IPS-20b (cell line): ENCODE measurements around the gene COL5A1.

ENCODE experiments used
- H3K27ac ChIP-seq: one replicate; pipeline ENCODE4 v1.5.1; 2013; ENCODE audit warnings: low read length
- H3K27me3 ChIP-seq: 2 replicates; pipeline ENCODE4 v1.6.1; 2013; ENCODE audit warnings: mild to moderate bottlenecking, low read length, inconsistent platforms; ENCODE audit not compliant: insufficient read depth
- H3K36me3 ChIP-seq: 2 replicates; pipeline ENCODE4 v1.6.1; 2013; ENCODE audit warnings: low read depth, mild to moderate bottlenecking, inconsistent platforms, low read length, moderate library complexity; ENCODE audit not compliant: insufficient read depth
- H3K4me1 ChIP-seq: 2 replicates; pipeline ENCODE4 v1.6.1; 2013; ENCODE audit warnings: mild to moderate bottlenecking, control low read depth, inconsistent platforms, low read length, moderate library complexity; ENCODE audit not compliant: insufficient read depth
- H3K4me3 ChIP-seq: 2 replicates; pipeline ENCODE4 v1.5.1; 2013; ENCODE audit warnings: mild to moderate bottlenecking, low read length, inconsistent platforms
- H3K9ac ChIP-seq: 2 replicates; pipeline ENCODE4 v1.6.1; 2013; ENCODE audit warnings: low read depth, mild to moderate bottlenecking, inconsistent platforms, low read length, moderate library complexity
- H3K9me3 ChIP-seq: 2 replicates; pipeline ENCODE4 v1.6.1; 2013; ENCODE audit warnings: mild to moderate bottlenecking, low read depth, low read length, inconsistent platforms; ENCODE audit not compliant: insufficient read depth

Gene COL5A1

DNA sequence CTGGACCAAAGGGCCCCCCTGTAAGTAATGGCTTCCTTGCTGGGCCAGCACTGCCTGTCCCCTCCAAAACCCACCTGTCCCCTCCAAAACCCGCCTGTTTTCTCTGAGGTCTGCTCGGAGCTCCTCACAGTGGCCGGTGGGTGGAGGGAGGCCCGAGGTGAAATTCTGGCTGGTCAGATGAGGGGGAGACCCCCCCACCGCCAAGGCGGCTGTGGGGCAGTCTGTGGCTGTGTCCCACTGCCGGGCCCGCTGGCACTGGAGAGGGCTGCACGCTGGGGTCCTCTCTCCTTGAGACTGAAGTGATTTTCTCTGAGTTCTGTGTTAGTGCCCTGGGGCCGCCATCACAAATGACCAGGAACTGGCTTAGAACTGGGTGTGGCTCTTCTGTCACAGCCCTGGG, 155.3 kb downstream of the COL5A1 start:
- H3K4me1 ChIP-seq, result no peaks in the 10 kb centered on the region
- no peak overlapping the region for H3K27ac ChIP-seq
- H3K27me3 ChIP-seq, result no peaks in the 10 kb centered on the region
- no peak overlapping the region for H3K4me3 ChIP-seq
- no peaks in the 10 kb centered on the region for H3K36me3 ChIP-seq
- H3K9me3 ChIP-seq, result no peaks in the 10 kb centered on the region
- no peak overlapping the region for H3K9ac ChIP-seq

DNA sequence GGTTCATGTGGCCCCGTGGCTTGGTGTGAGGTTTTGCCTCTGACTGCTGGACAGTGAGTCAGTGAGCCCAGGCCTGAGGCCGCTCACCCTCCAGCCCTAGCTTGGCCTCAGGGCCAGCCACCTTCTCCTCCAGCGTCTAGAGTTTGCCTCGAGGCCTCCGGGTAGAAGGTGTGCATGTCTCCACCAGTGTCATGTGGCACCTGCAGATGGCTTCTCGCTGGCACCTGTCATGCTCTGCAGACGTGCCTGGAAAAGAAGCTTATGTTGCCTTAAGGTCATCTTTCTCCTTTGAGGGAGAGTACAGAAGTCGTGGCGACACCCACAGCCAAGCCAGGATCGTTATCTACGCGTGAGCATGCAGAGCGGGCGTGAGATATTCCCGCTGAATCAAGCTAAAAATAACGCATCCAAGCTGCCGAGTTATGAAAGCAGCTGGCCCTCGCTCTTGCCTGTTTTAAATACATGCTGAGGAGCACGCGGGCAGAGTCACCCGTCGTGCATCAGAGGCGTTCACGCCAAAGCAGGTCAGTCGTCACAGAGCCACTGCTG, 159.3 kb downstream of the COL5A1 start:
- Histone ChIP-seq H3K9me3 (no peaks in the 10 kb centered on the region), H3K4me1 (no peaks in the 10 kb centered on the region), H3K27ac (no peak overlapping the region), H3K36me3 (no peaks in the 10 kb centered on the region), H3K27me3 (no peaks in the 10 kb centered on the region), H3K9ac (no peak overlapping the region; the same call in 1 of the 2 replicates), H3K4me3 (no peak overlapping the region)

DNA sequence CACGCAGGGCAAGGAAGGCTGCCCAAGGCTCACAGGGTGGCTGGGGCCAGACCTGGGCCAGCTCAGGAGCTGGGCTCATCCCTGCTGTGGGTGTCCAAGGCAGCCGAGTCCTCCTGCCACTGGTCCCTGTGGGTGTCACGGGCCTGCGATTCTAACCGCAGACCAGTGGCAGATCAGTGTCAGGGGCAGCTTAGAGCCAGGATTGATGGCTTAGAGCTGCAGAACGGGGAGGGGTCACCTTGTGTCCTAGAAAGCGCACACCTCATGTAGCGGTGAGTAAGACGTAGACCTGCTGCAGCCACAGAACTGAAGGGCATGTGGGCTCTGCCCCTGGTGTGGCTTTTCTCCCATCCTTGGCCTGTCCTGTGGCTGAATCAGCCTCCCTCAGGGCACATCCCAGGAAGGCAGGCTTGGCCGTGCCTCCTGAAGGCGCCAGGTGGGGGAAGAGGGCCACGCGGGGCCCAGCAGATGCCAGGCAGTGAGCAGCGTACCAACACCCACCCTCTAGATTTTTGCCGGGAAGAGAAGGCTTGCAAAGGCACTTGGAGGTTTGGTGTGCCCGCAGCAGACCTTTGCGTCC, 160.7 kb downstream of the COL5A1 start:
- H3K9me3 ChIP-seq, result no peaks in the 10 kb centered on the region
- no peaks in the 10 kb centered on the region for H3K4me1 ChIP-seq
- no peak overlapping the region for H3K9ac ChIP-seq
- H3K27me3 ChIP-seq, result no peaks in the 10 kb centered on the region
- no peaks in the 10 kb centered on the region for H3K36me3 ChIP-seq
- H3K4me3 ChIP-seq, result no peak overlapping the region
- no peak overlapping the region for H3K27ac ChIP-seq

DNA sequence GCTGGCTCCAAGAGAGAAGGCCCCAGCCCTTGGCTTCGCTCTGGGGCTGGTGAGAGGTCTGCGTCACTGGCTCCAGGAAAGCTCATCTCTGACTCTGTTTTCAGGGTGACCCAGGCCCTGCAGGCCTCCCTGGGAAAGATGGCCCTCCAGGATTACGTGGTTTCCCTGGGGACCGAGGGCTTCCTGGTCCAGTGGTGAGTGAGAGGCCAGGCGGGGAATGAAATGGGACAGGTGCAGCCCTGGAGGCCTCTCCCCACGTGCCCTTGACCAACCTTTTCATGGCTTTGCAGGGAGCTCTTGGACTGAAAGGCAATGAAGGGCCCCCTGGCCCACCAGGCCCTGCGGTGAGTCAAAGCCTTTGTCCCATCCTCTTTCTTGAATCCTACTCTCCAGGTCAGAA, 163.3 kb downstream of the COL5A1 start:
- Histone ChIP-seq H3K27me3 (no peaks in the 10 kb centered on the region), H3K4me3 (no peak overlapping the region), H3K4me1 (no peaks in the 10 kb centered on the region; the same call in 1 of the 2 replicates), H3K9ac (no peak overlapping the region), H3K36me3 (no peaks in the 10 kb centered on the region), H3K9me3 (no peaks in the 10 kb centered on the region), H3K27ac (no peak overlapping the region)

DNA sequence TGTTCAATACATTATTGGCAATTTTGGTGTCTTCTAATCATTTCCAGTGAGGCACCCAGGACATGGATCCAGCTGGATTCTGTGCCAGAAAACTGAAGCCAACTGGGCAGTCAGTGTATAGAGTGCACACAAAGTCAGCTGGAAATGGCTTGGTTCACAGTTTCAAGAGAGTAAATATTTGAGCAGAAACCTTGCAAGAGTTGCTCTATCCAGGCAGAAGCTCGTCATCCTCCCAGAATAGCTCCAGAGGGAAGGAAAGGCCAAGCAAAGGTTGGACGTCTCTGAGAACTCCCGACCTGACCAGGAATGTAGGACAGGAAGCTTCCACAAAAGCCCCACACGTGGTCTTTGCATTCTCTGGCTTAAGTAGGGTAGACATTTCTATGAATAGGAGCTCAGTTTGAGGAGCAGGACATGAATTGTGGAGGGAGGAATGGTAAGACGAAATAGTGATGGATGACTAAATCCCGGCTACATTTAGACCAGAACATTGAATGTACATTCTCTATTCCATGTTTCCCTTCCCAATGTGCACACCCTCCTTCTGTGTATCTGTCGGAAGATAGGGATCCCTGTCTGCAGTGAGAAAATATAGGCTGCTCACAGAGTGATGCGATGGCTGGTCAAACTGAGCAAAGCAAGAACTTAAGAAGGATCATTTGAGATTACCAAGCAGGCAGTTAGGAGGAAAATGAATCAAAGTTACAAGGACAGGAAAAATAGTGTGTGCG, 166.3 kb downstream of the COL5A1 start:
- H3K9ac ChIP-seq, result no peak overlapping the region
- no peak overlapping the region for H3K27ac ChIP-seq
- H3K4me1 ChIP-seq, result peaks cover 17% of the 10 kb centered on the region; the same call in 1 of the 2 replicates
- no peak overlapping the region for H3K4me3 ChIP-seq
- H3K9me3 ChIP-seq, result no peaks in the 10 kb centered on the region
- no peaks in the 10 kb centered on the region for H3K27me3 ChIP-seq
- no peaks in the 10 kb centered on the region for H3K36me3 ChIP-seq

DNA sequence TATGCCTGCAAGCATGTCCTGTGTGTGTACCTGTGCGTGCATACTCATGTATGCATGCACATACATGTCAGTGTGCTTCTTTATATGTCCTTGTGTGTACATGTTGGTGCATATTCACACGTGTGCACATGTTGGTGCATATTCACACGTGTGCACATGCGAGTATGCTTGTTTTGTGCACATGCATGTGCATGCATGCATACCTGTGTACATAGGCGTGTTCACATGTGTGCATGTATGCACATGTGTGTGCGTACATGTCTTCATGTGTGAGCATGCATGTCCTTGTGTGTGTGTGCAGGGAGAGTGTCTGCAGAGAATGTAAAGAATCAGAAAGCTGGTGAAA, 166.8 kb downstream of the COL5A1 start:
- H3K27me3 ChIP-seq, result no peaks in the 10 kb centered on the region
- no peak overlapping the region for H3K9ac ChIP-seq
- no peaks in the 10 kb centered on the region for H3K9me3 ChIP-seq
- H3K27ac ChIP-seq, result no peak overlapping the region
- H3K36me3 ChIP-seq, result no peaks in the 10 kb centered on the region
- no peak overlapping the region for H3K4me3 ChIP-seq
- H3K4me1 ChIP-seq, result peaks cover 17% of the 10 kb centered on the region; the same call in 1 of the 2 replicates

DNA sequence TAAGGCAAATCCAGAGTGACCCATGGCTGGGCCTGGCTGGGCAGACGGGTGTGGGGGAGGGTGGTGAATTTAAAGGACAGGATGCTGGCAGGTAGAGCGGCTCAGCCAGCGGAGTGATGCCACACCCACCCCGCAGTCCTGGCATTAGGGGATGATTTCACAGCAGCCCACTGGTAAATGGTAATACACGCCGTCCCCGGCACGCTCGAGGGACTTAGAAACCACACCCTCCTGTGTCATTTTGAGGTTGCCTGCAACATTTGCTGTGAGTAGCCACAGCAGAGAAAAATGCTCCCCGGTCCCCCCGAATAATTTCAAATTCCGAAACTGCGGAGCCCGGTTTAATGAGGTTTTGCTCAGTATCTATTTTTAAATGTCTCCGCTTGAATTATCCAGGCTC, 167.7 kb downstream of the COL5A1 start:
- H3K27ac ChIP-seq, result no peak overlapping the region
- H3K4me3 ChIP-seq, result no peak overlapping the region
- peaks cover 17% of the 10 kb centered on the region; the same call in 1 of the 2 replicates for H3K4me1 ChIP-seq
- no peaks in the 10 kb centered on the region for H3K36me3 ChIP-seq
- no peak overlapping the region for H3K9ac ChIP-seq
- no peaks in the 10 kb centered on the region for H3K9me3 ChIP-seq
- H3K27me3 ChIP-seq, result no peaks in the 10 kb centered on the region

DNA sequence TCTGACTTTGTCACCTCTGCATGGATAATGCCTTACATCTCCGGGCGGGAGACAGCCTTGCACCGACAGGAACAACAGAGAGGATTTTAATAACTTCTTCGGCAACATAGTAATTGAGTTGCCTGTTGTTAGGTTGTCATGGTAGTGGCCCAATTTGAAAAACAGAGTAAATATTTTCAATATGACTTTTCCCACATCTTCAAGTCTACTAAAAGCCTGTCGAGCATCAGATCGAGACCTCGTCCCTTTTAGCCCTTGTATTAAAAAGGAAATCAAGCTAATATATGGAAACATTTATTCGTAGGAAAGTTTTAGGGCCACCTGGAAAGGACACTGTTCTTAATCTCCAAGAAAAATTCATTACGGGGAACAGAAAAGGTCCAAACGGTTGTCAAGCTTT, 168.2 kb downstream of the COL5A1 start:
- no peaks in the 10 kb centered on the region for H3K9me3 ChIP-seq
- no peak overlapping the region for H3K27ac ChIP-seq
- peaks cover 17% of the 10 kb centered on the region; the same call in 1 of the 2 replicates for H3K4me1 ChIP-seq
- no peak overlapping the region for H3K4me3 ChIP-seq
- no peak overlapping the region for H3K9ac ChIP-seq
- H3K36me3 ChIP-seq, result no peaks in the 10 kb centered on the region
- H3K27me3 ChIP-seq, result no peaks in the 10 kb centered on the region

DNA sequence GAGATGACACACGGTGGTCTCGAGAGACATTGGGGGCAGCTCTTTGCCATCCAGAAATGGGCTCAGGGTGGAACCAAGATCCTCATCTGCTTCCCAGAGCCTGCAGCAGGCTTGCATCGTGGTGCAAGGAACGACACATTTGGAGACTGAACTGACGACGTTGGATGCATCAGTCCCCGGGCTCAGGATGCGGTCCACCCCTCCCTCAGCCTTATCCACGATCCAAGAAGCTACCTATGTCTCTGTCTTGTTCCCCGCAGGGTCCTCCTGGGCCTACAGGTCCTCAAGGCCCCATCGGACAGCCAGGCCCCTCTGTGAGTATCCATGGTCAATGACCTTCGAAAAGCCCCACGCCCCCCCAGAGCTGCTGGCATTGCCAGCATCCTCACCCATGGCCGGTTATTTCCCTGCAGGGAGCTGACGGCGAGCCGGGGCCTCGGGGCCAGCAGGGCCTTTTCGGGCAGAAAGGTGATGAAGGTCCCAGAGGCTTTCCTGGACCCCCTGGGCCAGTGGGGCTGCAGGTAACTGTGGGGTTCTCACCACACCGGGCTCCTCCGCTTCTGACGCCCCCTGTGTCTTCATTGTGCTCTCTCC, 169.6 kb downstream of the COL5A1 start:
- Histone ChIP-seq H3K9ac (no peak overlapping the region), H3K4me1 (peaks cover 17% of the 10 kb centered on the region; the same call in 1 of the 2 replicates), H3K4me3 (no peak overlapping the region), H3K27ac (peak overlapping the region; percentile 5), H3K9me3 (no peaks in the 10 kb centered on the region), H3K27me3 (no peaks in the 10 kb centered on the region), H3K36me3 (no peaks in the 10 kb centered on the region)

DNA sequence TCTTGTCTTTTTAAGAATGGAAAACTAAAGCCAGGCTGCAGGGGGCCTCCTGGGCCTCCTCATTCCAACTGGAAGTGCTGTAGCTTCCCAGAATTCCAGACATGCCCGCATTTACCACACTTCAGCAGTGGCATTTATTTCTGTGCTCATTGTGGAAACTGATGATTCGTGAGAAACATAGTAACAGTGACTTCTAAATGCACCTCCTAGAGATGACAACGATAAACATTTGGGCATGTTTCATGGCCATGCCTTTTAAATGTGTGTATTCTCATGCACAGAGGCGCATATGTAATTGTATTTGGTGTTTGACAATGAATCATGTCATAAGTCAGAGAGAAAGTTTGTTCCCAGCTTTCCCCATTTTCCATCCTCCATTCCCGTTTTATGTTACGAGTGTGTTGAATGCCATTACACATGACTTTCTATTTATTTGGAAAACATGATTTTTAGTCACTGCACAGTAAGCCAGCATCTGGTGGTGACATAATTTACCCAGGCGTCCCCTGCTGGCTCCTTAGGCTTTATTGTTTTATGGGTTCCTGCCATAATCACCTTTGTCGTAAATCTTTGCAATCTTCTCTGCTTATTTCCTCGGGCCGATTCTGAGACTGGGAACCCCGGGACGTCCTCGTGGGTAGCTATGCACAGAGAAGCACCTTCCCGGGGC, 170.2 kb downstream of the COL5A1 start:
- no peaks in the 10 kb centered on the region for H3K27me3 ChIP-seq

DNA sequence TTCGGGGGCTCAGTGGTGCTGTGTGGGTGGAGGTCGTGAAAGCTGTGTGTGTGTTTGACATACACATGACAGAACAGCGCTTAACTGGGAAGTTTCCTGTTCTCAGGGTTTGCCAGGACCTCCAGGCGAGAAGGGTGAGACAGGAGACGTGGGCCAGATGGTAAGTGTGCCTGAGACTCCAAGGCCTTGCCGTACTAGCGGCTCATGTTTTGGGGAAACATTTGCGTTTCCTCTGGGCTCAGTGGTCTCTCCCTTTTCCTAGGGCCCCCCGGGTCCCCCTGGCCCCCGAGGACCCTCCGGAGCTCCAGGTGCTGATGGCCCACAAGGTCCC, 170.7 kb downstream of the COL5A1 start:
- H3K4me1 ChIP-seq, result peaks cover 17% of the 10 kb centered on the region; the same call in 1 of the 2 replicates
- no peak overlapping the region for H3K27ac ChIP-seq

More for the DNA sequence above, 170.2 kb downstream of the COL5A1 start:
- no peak overlapping the region for H3K27ac ChIP-seq
- 0 out of 2 replicates have a peak overlapping the region, but pooled peaks have one; percentile 23 for H3K4me3 ChIP-seq
- H3K4me1 ChIP-seq, result peaks cover 17% of the 10 kb centered on the region; the same call in 1 of the 2 replicates
- no peaks in the 10 kb centered on the region for H3K36me3 ChIP-seq
- H3K9me3 ChIP-seq, result no peaks in the 10 kb centered on the region
- H3K9ac ChIP-seq, result peak overlapping the region; percentile 36; the same call in 1 of the 2 replicates

More for the DNA sequence above, 170.7 kb downstream of the COL5A1 start:
- H3K9me3 ChIP-seq, result no peaks in the 10 kb centered on the region
- H3K9ac ChIP-seq, result peak overlapping the region; percentile 36; the same call in 1 of the 2 replicates
- H3K4me3 ChIP-seq, result no peak overlapping the region
- no peaks in the 10 kb centered on the region for H3K27me3 ChIP-seq
- H3K36me3 ChIP-seq, result no peaks in the 10 kb centered on the region
